RKO (cell line): Measurements from ENCODE around the gene CSF3R.

Experiments used
- DNase-seq: peaks from one replicate; pipeline ENCODE4 v3.0.0-alpha.2; 2016; ENCODE audit warnings: low spot score

Gene CSF3R

DNA sequence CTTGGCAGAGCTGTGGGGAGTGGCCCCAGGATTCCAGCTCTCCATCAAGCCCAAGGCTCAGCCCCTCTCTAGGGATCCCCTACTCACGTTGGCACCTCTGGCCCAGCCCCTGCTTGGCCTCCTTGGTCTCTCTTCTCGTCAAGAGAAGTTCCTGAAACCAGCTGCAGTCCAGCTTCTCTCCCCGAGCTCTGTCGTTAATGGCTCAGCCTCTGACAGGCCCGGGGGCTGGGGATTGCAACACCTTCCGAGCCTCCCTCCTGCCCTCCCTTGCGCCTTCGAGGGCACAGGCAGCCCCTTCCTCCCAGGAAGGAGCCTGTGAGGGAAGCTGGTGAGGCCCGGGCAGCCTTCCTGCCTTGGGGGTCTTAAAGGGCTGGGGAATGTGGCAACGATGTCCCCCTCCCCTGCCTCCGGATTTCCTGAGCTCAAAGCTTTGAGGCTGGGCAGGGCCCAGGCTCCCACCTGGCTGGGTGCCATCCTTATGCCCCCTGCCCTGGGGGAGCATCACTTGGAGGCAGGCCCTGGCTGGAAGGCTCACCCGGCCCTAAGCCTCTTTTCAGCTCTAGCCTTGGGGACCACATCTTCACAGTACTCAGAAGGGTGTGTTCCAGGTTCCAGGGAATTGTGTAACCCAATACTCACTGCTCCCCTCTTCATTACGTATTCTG is at the start of gene CSF3R:
Gene CSF3R, minus strand, starts transcription at position 190 of the 665 bp plus-strand sequence. CDS start 3,417 bp downstream, outside the sequence.
- DNase-seq: no peak

DNA sequence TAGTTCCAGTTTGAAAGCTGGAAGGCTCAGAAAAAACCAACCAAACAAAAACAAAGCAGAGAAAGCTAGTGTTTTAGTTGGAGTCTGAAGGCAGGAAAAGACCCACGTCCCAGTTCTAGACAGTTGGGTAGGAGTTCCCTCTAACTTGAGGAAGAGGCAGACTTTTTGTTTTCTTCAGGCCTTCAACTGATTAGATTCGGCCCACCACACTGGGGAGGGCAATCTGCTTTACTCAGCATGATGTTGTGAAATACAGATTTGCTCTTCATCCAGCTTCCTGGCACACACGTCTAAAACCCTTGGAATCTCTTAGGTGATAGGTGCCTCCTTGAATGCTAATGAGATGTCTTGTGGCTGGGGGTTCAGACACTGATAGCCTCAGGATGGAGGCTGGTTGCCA is 49.1 kb upstream of the CSF3R start:
- no peak for DNase-seq

DNA sequence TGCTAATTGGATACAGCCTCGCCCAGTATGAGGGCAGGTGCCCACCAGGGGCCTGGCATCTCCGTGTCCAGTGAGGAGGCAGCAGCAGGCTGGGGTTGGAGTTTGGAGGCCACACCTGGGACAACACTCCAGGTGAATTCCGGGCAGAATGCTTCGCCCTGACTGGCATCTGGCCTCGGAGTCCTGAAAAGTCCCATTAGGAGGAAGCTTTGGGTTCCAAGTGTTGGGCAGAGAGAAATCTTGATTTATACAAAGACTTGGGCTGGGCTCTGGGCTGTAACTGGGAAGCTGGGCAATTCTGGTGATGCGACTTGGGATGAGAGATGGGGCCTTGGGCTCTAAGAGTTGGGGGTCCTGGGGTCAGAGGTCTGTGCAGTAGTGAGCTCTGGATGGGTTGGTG is 48.1 kb upstream of the CSF3R start:
- no peak for DNase-seq

- DNase-seq: no peak
Measured at GRCh38 chr1:36530261-36530660, 47.5 kb upstream of the CSF3R start.

DNA sequence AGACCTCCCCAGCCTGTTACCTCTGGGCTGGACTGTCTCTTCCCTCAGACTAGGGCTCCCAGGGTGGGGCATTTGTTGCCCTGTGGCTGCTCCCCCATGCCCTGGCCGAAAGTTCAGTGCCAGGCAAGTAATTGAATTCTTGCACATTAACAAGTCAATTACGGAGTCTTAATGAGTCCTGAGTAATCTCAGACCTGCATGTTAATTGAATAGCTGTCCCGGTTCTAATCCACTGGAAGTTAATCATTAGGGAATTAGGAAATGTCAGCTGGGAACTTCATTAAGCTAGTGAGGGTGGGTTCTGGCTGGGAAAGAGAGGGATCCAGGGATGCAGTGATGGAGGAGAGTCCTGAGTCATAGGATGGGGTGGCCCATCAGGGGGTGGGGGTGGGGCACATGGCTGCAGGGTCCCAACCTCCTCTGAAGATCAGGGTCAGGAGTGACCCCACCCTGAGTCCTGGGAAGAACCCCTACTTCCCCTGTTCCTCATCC is 47.1 kb upstream of the CSF3R start:
- no peak for DNase-seq

DNA sequence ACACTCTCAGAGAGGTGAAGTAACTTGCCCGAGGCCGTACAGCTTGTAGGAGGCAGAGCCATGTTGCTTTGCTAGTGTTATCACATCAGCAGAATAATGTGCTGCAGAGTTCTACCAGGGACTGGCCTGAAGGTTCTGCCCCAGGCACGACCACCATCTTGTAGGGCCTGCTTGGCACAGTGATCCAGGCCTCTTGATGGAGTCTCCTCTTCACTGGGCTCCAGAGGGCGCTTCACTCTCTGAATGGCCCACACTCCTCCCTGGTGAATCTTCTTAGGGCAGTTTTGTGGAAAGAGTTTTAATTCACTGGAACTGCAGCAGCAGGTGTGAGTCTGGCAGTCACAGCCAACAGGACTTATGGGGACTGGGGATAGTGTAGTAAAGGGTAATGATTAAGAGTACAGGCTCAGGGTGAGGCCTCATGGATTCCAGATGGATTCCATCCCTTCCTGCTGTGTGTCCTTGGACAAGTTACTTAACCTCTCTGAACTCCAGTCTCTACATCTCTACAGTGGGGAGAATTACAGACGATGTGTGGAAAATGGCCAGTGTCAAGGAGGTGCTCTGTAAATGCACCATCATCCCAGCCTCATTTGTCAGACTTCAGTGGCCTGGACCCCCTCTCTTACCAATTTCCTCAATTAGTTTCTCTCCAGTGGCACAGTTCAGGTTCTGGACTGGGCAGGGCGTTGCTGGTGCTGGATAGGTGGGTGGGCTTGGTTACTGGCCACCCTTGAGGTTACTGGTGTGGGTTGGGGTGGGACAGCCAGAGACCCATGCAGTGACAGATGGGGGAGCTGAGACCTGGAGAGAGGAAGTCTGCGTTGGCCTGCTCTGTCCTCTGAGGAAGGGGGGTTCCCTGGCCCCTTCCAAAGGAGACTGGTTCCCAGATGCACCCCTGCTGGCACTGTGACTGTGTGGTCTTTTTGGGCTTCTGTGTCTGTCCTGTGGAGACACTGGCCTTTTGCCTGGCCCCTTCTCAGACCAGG is 45.9 kb upstream of the CSF3R start:
- DNase-seq: no peak

DNA sequence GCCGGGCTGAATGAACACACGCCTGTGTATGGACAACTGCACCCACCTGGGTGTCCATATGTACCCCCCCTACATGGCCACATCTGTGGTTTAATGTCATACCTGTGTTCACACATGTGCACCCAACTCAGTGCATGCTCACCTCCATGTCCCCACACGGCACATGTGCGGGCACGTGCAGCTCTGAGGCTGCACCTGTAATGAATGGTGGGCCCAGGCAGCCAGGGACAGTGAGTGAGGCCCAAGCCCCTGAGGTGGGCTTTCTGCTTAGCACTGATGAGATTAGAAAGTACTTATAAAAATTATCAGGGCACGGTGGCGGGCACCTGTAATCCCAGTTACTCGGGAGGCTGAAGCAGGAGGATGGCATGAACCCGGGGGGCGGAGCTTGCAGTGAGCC is 42.5 kb upstream of the CSF3R start:
- no peak for DNase-seq

GRCh38 chr1:36524359-36525062 is 41.8 kb upstream of the CSF3R start:
- DNase-seq: no peak

DNA sequence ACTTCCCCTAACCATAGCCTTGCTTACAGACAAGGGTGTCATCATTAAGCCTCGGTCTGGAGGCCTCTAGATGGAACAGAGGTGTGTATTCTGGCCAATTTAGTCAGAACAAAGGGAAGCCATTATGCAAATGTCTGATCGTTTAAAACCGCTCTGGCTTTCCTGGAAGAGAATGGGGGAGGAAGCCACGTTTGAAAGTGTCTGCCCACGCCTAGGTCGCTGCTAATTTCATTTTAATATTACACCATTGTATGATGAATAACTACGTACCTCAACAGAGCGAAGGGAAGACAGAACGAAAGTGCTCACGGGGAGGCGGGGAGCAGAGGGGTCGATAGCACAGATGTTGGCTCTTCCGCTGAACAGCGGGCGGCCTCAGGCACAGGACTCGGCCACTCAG is 41.1 kb upstream of the CSF3R start:
- no peak for DNase-seq

GRCh38 chr1:36523230-36523495 is 40.5 kb upstream of the CSF3R start:
- no peak for DNase-seq

DNA sequence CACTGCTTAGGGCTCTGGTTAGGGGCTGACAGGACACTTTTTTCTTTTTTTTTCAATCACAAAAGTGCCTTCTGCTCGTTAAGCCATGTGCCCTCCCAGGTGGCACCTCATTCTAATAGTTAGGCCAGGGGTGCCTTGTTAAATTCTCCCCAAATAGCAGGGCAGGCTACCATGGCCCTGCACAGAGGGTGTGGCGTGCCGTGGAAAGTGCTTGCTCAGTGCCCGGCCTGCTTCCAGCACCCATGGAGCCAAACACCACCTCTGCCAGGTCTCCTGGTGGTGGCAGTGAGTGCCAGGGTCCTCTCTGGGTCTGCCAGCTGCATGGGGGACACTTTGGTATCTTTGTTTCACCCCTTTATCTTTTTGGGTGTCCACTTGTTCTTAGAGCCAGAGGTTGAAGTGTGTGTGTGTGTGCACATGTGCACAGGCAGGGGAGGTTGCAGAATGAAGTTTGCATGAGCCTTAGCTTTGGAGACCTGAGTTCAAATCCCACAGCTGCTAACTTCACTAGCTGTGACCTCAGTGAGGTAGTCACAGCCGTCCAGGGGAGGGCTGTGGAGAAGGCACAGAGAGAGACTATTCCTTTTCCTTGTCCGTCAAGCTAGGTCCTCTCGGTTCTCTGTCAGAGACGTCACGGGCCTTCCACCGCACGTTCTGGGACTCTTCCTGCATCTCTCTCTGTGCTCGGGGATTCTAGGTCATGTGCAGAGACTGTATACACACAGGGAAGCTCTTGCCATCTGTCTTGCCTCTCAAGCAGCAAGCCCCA is 39.9 kb upstream of the CSF3R start:
- no peak for DNase-seq

GRCh38 chr1:36522021-36522420 is 39.3 kb upstream of the CSF3R start:
- DNase-seq: no peak

DNA sequence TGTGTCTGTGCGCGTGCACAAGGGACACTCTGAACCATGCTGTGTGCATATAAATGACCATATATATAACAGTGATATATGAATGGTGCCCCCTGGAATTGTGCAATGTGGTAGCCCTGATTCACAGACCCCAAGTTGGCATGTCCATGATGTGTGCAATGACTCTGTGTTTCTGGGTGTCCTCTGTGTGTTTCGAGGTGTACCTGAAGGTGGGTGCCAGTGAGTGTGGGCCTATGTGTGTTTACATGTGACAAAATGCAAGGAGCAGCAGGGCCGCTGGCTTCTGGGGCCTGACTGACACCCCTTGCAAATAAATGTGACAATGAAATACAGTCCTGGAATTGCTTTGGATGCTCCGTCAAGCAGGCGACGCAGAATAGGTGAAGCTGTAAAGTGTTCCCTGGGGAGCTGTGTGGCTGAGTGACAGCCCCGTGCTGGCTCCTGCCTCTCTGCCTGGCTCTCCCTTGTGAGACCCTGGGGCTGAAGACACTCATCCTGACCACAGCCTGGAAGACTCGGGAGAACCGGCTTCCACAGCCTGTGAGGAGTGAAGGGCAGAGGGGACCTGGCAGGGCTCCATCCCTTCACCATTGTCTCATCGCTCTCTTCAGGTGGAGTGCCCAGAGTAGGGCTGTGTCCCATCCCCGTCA is 38.2 kb upstream of the CSF3R start:
- no peak for DNase-seq

- no peak for DNase-seq
Measured at GRCh38 chr1:36520056-36520455, 37.3 kb upstream of the CSF3R start.

DNA sequence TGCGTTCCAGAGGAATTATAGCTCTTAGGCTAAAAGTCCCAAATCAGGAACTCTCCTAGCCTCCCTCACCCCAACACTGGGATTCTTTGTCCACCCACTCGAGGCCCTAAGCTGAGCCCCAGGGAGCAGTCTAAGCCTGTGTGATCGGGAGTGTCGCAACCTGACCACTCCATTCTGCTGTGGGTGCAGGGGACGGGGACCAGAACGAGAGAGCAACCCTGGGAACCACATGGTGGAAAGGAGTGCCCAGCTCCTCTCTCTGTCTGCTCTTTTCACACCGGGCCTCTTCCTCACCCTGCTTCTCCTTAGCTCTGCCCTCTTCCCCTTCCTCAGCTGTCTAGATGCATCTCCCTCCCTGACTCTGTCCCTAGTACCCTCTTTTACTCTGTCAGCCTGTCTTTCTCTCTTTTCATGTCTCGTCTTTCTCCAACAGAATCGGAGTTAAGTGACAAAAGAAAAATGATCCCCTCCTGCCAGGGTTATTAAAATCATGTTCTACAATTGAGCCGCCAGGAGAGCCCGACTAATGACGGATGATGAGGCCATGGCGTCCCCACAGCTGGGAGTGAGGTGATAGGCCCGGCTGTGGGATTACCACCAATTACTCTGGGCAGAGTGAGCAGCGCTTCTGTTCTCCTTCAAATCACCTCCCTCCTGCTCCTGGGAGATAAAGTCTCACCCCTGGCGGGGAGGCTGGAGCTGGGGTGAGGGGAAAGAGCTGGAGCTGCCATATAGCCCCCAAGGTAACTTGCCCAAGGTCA is 34.5 kb upstream of the CSF3R start:
- no peak for DNase-seq

- peak; percentile 69 for DNase-seq
Measured at GRCh38 chr1:36516372-36517010, 33.8 kb upstream of the CSF3R start.

GRCh38 chr1:36515315-36516138 is 32.8 kb upstream of the CSF3R start:
- DNase-seq: no peak

DNA sequence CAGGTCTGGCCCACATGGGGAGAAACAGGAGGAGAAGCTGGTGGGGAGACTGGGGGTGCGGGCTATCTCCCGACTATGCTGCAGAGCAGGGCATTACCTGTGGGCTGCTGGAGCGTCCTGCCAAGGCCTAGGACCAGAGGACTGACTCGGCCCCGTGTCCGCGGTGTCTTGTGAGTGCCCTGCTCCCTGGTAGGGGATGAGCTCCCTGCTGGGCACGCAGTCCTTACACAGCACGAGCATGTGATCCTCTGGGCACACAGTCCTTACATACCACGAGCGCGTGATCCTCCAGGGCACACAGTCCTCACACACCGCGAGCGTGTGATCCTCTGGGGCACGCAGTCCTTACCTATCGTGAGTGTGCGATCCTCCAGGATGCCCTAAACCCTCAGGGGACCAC is 31.8 kb upstream of the CSF3R start:
- no peak for DNase-seq
